A673 (cell line): ENCODE measurements around the gene ADAMTS1.

Experiments used
- CTCF ChIP-seq: fragments of 300-800, 200-600 bp; sonication (generic); conservative IDR thresholded peaks from 2 replicates; pipeline ENCODE4 v1.5.1; 2017; ENCODE audit warnings: low read depth, mild to moderate bottlenecking, antibody characterized with exemption, low read length, moderate library complexity, mixed read lengths
- EZH2 ChIP-seq: fragments of 200-600 bp; sonication (generic); IDR thresholded peaks from 2 replicates; pipeline ENCODE4 v1.6.1; 2017; ENCODE audit warnings: borderline replicate concordance, low read depth, mild to moderate bottlenecking, mixed read lengths, antibody characterized with exemption, low read length; ENCODE audit not compliant: poor library complexity, severe bottlenecking

GRCh38 chr21:26844258-26845065 lies 747 bp downstream of the ADAMTS1 start:
- TF ChIP-seq CTCF (peak; percentile 35; the same call in 1 of the 2 replicates), EZH2 (no peak)
